ENCODE results near the gene ITGAL.

- TF ChIP-seq CTCF (IDR thresholded peaks at IDR 0.05; ENCODE audit: poor library complexity) (no peak), EZH2 (IDR thresholded peaks at IDR 0.05; ENCODE audit: borderline replicate concordance) (no peak), EZH2phosphoT487 (IDR thresholded peaks at IDR 0.05; ENCODE audit: low read depth, severe bottlenecking, unreplicated experiment) (no peak)
Measured at GRCh38 chr16:30490210-30490609, 17.7 kb downstream of the ITGAL start.

Measured in hepatocyte (in vitro differentiated cells).